ENCODE measurements around the gene TIGD3.

The TIGD3 gene

DNA sequence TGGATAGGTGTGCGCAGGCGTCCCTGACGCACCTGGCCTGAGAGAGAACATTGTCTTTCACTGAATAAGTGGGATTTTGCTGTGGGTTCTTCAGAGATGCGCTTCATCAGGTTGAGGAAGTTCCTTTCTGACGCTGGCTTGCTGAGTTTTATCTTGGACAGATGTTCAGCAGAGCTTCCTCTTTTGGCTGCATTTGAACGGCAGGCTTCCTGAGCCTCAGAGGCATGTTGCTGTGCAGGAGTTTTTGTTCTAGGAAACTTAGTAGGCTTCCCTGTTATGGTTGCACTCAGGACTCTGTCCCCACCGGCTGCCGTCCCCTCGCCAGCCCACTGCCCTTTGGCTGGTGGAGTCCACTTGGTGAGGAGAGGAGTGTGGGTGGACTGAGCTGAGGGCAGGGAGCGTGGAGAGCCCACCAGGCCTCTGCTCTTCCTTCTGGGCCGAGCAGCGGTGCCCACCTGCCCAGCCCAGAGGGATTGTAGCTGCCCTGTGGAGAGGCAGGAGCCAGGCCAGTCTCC, 49.1 kb downstream of the TIGD3 start:
- H3K27ac ChIP-seq (ENCODE audit: low read depth, low read length, poor library complexity, severe bottlenecking), result peak overlapping the region; percentile 95

DNA sequence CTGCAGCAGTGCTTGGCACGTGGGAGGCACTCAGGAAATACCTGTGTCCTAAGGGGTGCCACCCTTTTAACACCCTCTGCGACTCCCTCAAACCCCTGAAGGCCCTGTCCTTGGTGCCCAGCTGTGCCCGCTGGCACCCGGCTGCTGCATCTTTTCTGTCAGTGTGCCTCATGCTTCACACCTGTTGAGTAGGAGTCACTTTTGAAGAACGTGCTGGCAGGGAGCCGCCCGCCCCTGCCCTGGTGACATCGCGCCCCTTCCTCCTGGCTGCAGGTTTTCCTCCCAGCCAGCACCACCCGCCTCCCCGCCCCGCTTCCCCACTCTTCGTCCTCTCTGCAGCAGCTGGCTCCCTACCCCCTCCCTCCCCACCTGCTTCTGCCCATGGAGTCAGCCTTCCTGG, 49.7 kb downstream of the TIGD3 start:
- no peaks in the 10 kb centered on the region for H3K9me2 ChIP-seq (ENCODE audit: low read depth, low read length)
- no peaks in the 10 kb centered on the region for H4K20me1 ChIP-seq (ENCODE audit: insufficient read depth, low read length)
- H2AFZ ChIP-seq (ENCODE audit: low read length), result no peak overlapping the region
- no peak for TF ChIP-seq EZH2 (IDR thresholded peaks at IDR 0.05; ENCODE audit: borderline replicate concordance, low read length)
- TF ChIP-seq, protein P1, sequence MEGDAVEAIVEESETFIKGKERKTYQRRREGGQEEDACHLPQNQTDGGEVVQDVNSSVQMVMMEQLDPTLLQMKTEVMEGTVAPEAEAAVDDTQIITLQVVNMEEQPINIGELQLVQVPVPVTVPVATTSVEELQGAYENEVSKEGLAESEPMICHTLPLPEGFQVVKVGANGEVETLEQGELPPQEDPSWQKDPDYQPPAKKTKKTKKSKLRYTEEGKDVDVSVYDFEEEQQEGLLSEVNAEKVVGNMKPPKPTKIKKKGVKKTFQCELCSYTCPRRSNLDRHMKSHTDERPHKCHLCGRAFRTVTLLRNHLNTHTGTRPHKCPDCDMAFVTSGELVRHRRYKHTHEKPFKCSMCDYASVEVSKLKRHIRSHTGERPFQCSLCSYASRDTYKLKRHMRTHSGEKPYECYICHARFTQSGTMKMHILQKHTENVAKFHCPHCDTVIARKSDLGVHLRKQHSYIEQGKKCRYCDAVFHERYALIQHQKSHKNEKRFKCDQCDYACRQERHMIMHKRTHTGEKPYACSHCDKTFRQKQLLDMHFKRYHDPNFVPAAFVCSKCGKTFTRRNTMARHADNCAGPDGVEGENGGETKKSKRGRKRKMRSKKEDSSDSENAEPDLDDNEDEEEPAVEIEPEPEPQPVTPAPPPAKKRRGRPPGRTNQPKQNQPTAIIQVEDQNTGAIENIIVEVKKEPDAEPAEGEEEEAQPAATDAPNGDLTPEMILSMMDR (IDR thresholded peaks at IDR 0.05; ENCODE audit: low read length), result no peak
- H3K4me1 ChIP-seq (ENCODE audit: insufficient read depth, low read length, severe bottlenecking), result peaks cover 32% of the 10 kb centered on the region
- no peaks in the 10 kb centered on the region for H3K79me2 ChIP-seq (ENCODE audit: insufficient read depth, low read length)
- no peaks in the 10 kb centered on the region for H3K27me3 ChIP-seq (ENCODE audit: insufficient read depth, low read length)
- peaks cover 73% of the 10 kb centered on the region for H3K36me3 ChIP-seq (ENCODE audit: insufficient read depth, low read length)
- peak overlapping the region; percentile 95 for H3K27ac ChIP-seq (ENCODE audit: low read depth, low read length, poor library complexity, severe bottlenecking)
- H3F3A ChIP-seq (ENCODE audit: insufficient read depth, low read length), result peaks cover 11% of the 10 kb centered on the region
- H3K9ac ChIP-seq (ENCODE audit: low read length), result peak overlapping the region; percentile 48; the same call in 1 of the 2 replicates
- peak overlapping the region; percentile 49 for H3K4me2 ChIP-seq (ENCODE audit: low read length)
- no peaks in the 10 kb centered on the region for H3K9me3 ChIP-seq (ENCODE audit: low read length)
- H3K4me3 ChIP-seq (ENCODE audit: low read depth, low read length, poor library complexity, severe bottlenecking), result peak overlapping the region; percentile 16

More for the DNA sequence above, 49.1 kb downstream of the TIGD3 start:
- H3K4me2 ChIP-seq (ENCODE audit: low read length), result peak overlapping the region; percentile 49
- no peaks in the 10 kb centered on the region for H3K27me3 ChIP-seq (ENCODE audit: insufficient read depth, low read length)
- peaks cover 69% of the 10 kb centered on the region for H3K36me3 ChIP-seq (ENCODE audit: insufficient read depth, low read length)
- no peak overlapping the region for H2AFZ ChIP-seq (ENCODE audit: low read length)
- H3K4me3 ChIP-seq (ENCODE audit: low read depth, low read length, poor library complexity, severe bottlenecking), result peak overlapping the region; percentile 16
- H3F3A ChIP-seq (ENCODE audit: insufficient read depth, low read length), result peaks cover 11% of the 10 kb centered on the region
- H3K9me2 ChIP-seq (ENCODE audit: low read depth, low read length), result no peaks in the 10 kb centered on the region
- no peaks in the 10 kb centered on the region for H4K20me1 ChIP-seq (ENCODE audit: insufficient read depth, low read length)
- H3K79me2 ChIP-seq (ENCODE audit: insufficient read depth, low read length), result no peaks in the 10 kb centered on the region
- H3K4me1 ChIP-seq (ENCODE audit: insufficient read depth, low read length, severe bottlenecking), result peaks cover 32% of the 10 kb centered on the region
- TF ChIP-seq, protein P1 (IDR thresholded peaks at IDR 0.05; ENCODE audit: low read length), result no peak
- TF ChIP-seq EZH2 (IDR thresholded peaks at IDR 0.05; ENCODE audit: borderline replicate concordance, low read length), result no peak
- peak overlapping the region; percentile 48 for H3K9ac ChIP-seq (ENCODE audit: low read length)
- H3K9me3 ChIP-seq (ENCODE audit: low read length), result no peaks in the 10 kb centered on the region

DNA sequence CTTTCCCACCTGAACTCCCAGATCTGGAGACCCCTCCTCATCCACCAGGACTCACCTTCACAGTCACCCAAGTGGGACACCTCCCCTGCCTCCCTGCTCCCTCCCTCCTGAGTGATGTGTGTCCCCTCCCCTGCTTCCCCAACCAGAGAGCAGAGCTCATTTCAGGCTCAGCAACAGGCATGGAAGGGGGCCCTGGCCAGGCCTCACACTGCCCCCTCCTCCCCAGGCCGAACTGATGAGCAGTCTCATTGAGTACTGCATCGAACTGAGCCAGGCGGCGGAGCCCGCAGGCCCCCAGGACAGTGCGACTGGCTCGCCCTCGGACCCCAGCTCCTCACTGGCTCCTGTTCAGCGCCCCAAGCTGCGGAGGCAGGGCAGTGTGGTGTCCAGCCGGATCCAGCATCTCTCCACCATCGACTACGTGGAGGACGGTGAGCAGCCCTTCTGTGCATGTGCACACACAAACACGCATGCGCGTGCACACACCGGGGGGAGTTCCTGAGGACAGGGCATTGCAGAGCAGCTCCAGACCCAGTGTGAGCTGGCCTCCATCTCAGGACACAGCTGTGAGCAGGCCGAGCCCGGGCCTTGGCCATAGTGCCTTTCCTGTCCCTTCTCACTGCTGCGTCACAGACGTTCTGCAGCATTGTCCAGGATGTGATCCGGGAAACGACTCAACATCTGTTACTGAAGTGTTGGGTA, 50.2 kb downstream of the TIGD3 start:
- TF ChIP-seq, protein P1 (IDR thresholded peaks at IDR 0.05; ENCODE audit: low read length), result no peak
- TF ChIP-seq EZH2 (IDR thresholded peaks at IDR 0.05; ENCODE audit: borderline replicate concordance, low read length), result no peak
- Histone ChIP-seq H3K36me3 (ENCODE audit: insufficient read depth, low read length) (peaks cover 73% of the 10 kb centered on the region), H3K9ac (ENCODE audit: low read length) (no peak overlapping the region), H3K4me1 (ENCODE audit: insufficient read depth, low read length, severe bottlenecking) (peaks cover 32% of the 10 kb centered on the region), H4K20me1 (ENCODE audit: insufficient read depth, low read length) (no peaks in the 10 kb centered on the region), H3K4me3 (ENCODE audit: low read depth, low read length, poor library complexity, severe bottlenecking) (no peak overlapping the region), H3K27ac (ENCODE audit: low read depth, low read length, poor library complexity, severe bottlenecking) (peak overlapping the region; percentile 95), H3K9me2 (ENCODE audit: low read depth, low read length) (no peaks in the 10 kb centered on the region), H3K27me3 (ENCODE audit: insufficient read depth, low read length) (no peaks in the 10 kb centered on the region), H3K9me3 (ENCODE audit: low read length) (no peaks in the 10 kb centered on the region), H3F3A (ENCODE audit: insufficient read depth, low read length) (peaks cover 11% of the 10 kb centered on the region), H3K4me2 (ENCODE audit: low read length) (no peak overlapping the region), H3K79me2 (ENCODE audit: insufficient read depth, low read length) (no peaks in the 10 kb centered on the region), H2AFZ (ENCODE audit: low read length) (no peak overlapping the region)
